ENCODE measurements around the gene SLC47A1. TPM values are rescaled to one million over a fixed set of nuclear protein-coding genes. Genes with fewer than 3 reads are reported as not detected.
"Not testable (repeated sequence)": the region's sequence is repeated elsewhere in the genome, so short reads cannot be mapped to it uniquely, and the experiment has no call there.

SLC47A1 gene
- total and polyA plus RNA-seq, 5 experiments from 2014 or later = 0.29 to 0.69 TPM; not detected in 3

DNA sequence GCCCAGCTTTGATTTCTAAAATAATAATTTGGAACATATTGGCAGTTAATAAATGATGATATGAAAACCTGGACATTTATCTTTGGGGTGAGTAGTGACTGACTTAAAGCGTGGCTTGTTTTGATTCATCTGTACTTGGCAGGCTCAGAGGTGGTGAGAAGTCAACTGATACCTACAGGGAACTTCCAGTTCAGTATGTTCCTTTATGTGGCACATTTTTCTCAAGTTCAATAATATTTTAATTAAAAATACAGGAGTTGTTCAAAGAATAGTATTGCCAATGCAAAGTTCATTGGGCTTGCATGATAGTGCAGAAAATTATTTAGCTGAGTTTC lies 34.3 kb downstream of the SLC47A1 start:
- no peak overlapping the region for H3K4me3 Mint-ChIP-seq
- no peaks in the 10 kb centered on the region for H3K36me3 Mint-ChIP-seq
- ATAC-seq (no peak), DNase-seq (no peak)
- H3K9me3 Mint-ChIP-seq = no peaks in the 10 kb centered on the region
- peaks cover 0 to 7% (median 5%) of the 10 kb centered on the region in 5 donors for H3K27me3 Mint-ChIP-seq
- peaks cover 0 to 8% (median 3%) of the 10 kb centered on the region in 4 donors for H3K4me1 Mint-ChIP-seq
- POLR2A ChIA-PET = no interaction called here
- H3K27ac Mint-ChIP-seq = no peak overlapping the region

GRCh38 chr17:19569785-19570543 lies 36.3 kb downstream of the SLC47A1 start:
- H3K9me3 Mint-ChIP-seq = no peaks in the 10 kb centered on the region
- ATAC-seq = no peak
- peaks cover 1 to 11% (median 6%) of the 10 kb centered on the region in 5 donors for H3K27me3 Mint-ChIP-seq
- peaks cover 0 to 8% (median 3%) of the 10 kb centered on the region in 4 donors for H3K4me1 Mint-ChIP-seq
- DNase-seq = no peak
- peak overlapping the region in 1 of 10 donors; percentile 67 for H3K27ac Mint-ChIP-seq
- POLR2A ChIA-PET = no interaction called here
- H3K4me3 Mint-ChIP-seq = no peak overlapping the region
- no peaks in the 10 kb centered on the region for H3K36me3 Mint-ChIP-seq

GRCh38 chr17:19570544-19571062 lies 36.9 kb downstream of the SLC47A1 start:
- Mint-ChIP-seq H3K27me3 (peaks cover 4 to 18% (median 5%) of the 10 kb centered on the region in 5 donors), H3K27ac (no peak overlapping the region), H3K9me3 (no peaks in the 10 kb centered on the region), H3K4me3 (no peak overlapping the region), H3K4me1 (peaks cover 0 to 8% (median 3%) of the 10 kb centered on the region in 4 donors), H3K36me3 (no peaks in the 10 kb centered on the region)
- POLR2A ChIA-PET = no interaction called here
- ATAC-seq (no peak), DNase-seq (no peak)

- no peak for DNase-seq
- Mint-ChIP-seq H3K9me3 (no peaks in the 10 kb centered on the region), H3K27me3 (peaks cover 9 to 23% (median 12%) of the 10 kb centered on the region in 5 donors), H3K4me1 (peaks cover 0 to 8% (median 3%) of the 10 kb centered on the region in 4 donors), H3K4me3 (no peak overlapping the region), H3K36me3 (no peaks in the 10 kb centered on the region), H3K27ac (no peak overlapping the region)
- POLR2A ChIA-PET = no interaction called here
- no peak for ATAC-seq
Measured at GRCh38 chr17:19573075-19573474, 39.4 kb downstream of the SLC47A1 start.

DNA sequence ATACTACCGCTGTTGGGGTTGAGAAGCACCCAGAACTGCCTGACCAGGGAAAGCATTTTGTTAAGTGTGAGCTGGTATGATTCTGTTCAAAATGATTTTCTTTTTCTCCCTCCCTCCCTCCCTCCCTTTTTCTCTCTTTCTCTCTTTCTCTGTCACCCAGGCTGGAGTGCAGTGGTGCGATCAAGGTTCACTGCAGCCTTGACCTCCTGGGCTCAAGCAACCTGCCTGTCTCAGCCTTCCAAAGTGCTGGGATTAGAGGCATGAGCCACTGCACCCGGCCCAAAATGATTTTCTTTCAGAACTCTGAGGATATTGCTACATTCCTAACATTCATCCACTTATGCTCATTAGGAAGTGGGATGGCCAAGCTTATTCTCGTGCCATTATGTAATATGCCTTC lies 41.3 kb downstream of the SLC47A1 start:
- Mint-ChIP-seq H3K27ac (no peak overlapping the region), H3K4me3 (no peak overlapping the region)

GRCh38 chr17:19578545-19578944 lies 44.9 kb downstream of the SLC47A1 start:
- POLR2A ChIA-PET = no interaction called here
- peaks cover 0 to 2% (median under 1%) of the 10 kb centered on the region in 4 donors for H3K4me1 Mint-ChIP-seq

More for the DNA sequence above, 41.3 kb downstream of the SLC47A1 start:
- POLR2A ChIA-PET = no interaction called here
- Mint-ChIP-seq H3K27me3 (peaks cover 17 to 39% (median 21%) of the 10 kb centered on the region in 5 donors), H3K36me3 (no peaks in the 10 kb centered on the region), H3K4me1 (peaks cover 0 to 6% (median 2%) of the 10 kb centered on the region in 4 donors), H3K9me3 (no peaks in the 10 kb centered on the region)
- ATAC-seq (no peak), DNase-seq (no peak)

GRCh38 chr17:19579192-19579761 lies 45.6 kb downstream of the SLC47A1 start:
- Mint-ChIP-seq H3K27me3 (peaks cover 22 to 64% (median 39%) of the 10 kb centered on the region in 5 donors), H3K27ac (no peak overlapping the region), H3K9me3 (peaks cover 0 to 3% (median 0%) of the 10 kb centered on the region in 9 donors), H3K36me3 (no peaks in the 10 kb centered on the region), H3K4me1 (peaks cover 0 to 2% (median under 1%) of the 10 kb centered on the region in 4 donors), H3K4me3 (peak overlapping the region in 1 of 10 donors; percentile 43)
- DNase-seq (no peak), ATAC-seq (no peak)
- POLR2A ChIA-PET = interaction anchor here (1.0 kb wide), 1 partner anchor 69 kb away, joined by 3 read pairs; the partner anchor contains the start of gene ALDH3A2

More at GRCh38 chr17:19578545-19578944, 44.9 kb downstream of the SLC47A1 start:
- no peak overlapping the region for H3K27ac Mint-ChIP-seq
- H3K36me3 Mint-ChIP-seq = no peaks in the 10 kb centered on the region
- DNase-seq (no peak), ATAC-seq (no peak)
- H3K9me3 Mint-ChIP-seq = peaks cover 0 to 3% (median 0%) of the 10 kb centered on the region in 9 donors
- H3K27me3 Mint-ChIP-seq = peaks cover 22 to 64% (median 36%) of the 10 kb centered on the region in 5 donors
- peak overlapping the region in 1 of 10 donors; percentile 20 for H3K4me3 Mint-ChIP-seq

- peaks cover 0 to 2% (median under 1%) of the 10 kb centered on the region in 4 donors for H3K4me1 Mint-ChIP-seq
- POLR2A ChIA-PET = interaction anchor here (1.0 kb wide), 1 partner anchor 68 kb away, joined by 3 read pairs; the partner anchor contains the start of gene ALDH3A2
- H3K27me3 Mint-ChIP-seq = peaks cover 22 to 61% (median 37%) of the 10 kb centered on the region in 5 donors
- peak overlapping the region in 1 of 10 donors; percentile 67 for H3K27ac Mint-ChIP-seq
- no peak for DNase-seq
- peak overlapping the region; percentile 52 to 83 (median 62) for H3K4me3 Mint-ChIP-seq
- H3K36me3 Mint-ChIP-seq = no peaks in the 10 kb centered on the region
- ATAC-seq = peak; percentile 55 to 56
- H3K9me3 Mint-ChIP-seq = peaks cover 0 to 3% (median 0%) of the 10 kb centered on the region in 9 donors
Measured at GRCh38 chr17:19579867-19580565, 46.4 kb downstream of the SLC47A1 start.

- ATAC-seq, H3K36me3 Mint-ChIP-seq, H3K27ac Mint-ChIP-seq, POLR2A ChIA-PET, H3K4me1 Mint-ChIP-seq, H3K9me3 Mint-ChIP-seq, DNase-seq: not testable (repeated sequence)
- Mint-ChIP-seq H3K4me3 (peak overlapping the region in 7 of 10 donors; percentile 29 to 83 (median 68)), H3K27me3 (peaks cover 22 to 61% (median 37%) of the 10 kb centered on the region in 5 donors)
Measured at GRCh38 chr17:19580566-19580920, 46.9 kb downstream of the SLC47A1 start.

DNA sequence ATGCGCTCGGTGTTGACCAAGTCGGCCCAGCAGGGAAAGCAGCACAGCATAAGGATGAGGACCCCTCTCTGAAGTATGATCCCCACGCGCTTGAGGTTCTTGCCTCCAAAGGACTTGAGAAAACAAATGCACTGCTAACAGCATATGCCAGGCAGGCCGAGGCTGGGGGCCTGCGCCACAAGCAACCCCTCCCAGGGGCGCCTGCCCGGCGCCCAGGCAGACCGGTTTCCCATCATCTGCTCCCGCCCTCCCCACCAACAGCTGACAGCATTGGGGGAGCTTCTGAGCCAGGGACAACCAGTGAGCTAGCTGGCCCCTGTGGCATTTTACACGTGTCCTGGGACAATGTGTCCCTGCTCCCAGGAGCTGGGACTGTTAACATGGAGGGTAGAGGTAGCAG lies 48.5 kb downstream of the SLC47A1 start:
- H3K27ac Mint-ChIP-seq, DNase-seq, POLR2A ChIA-PET, H3K4me1 Mint-ChIP-seq, ATAC-seq, H3K36me3 Mint-ChIP-seq, H3K9me3 Mint-ChIP-seq, H3K4me3 Mint-ChIP-seq: not testable (repeated sequence)
- H3K27me3 Mint-ChIP-seq = peaks cover 22 to 58% (median 33%) of the 10 kb centered on the region in 5 donors

- Mint-ChIP-seq H3K4me3 (no peak overlapping the region), H3K27me3 (peaks cover 11 to 49% (median 27%) of the 10 kb centered on the region in 5 donors), H3K27ac (no peak overlapping the region), H3K4me1 (peaks cover 0 to 2% (median under 1%) of the 10 kb centered on the region in 4 donors), H3K36me3 (no peaks in the 10 kb centered on the region), H3K9me3 (peaks cover 0 to 3% (median 0%) of the 10 kb centered on the region in 9 donors)
- POLR2A ChIA-PET = no interaction called here
- DNase-seq (no peak), ATAC-seq (no peak)
Measured at GRCh38 chr17:19583871-19584270, 50.2 kb downstream of the SLC47A1 start.

DNA sequence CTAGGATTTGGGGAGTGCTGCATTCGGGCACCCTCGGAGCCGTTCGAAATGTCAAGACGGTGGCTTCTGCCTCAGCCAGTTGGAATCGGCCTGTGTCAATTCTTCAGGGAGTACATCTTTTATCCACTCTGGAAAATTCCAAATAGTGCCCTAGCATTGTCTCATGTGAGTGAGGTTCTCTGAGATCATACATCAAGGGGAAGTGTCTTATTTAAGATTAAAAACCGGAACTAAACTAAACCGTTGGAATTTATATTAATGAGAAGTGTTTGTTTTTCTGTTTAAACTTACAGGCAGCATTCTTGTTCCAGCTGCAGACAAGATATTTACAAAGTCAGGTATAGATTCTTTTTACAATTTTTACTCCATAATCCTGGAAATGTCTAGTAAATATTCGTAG lies 56.8 kb downstream of the SLC47A1 start:
- Mint-ChIP-seq H3K9me3 (no peaks in the 10 kb centered on the region), H3K27ac (peak overlapping the region in 1 of 10 donors; percentile 34), H3K27me3 (peaks cover 2 to 20% (median 6%) of the 10 kb centered on the region in 5 donors), H3K4me1 (no peaks in the 10 kb centered on the region), H3K4me3 (no peak overlapping the region), H3K36me3 (no peaks in the 10 kb centered on the region)
- DNase-seq = no peak
- POLR2A ChIA-PET = no interaction called here
- ATAC-seq = no peak

All from naive thymus-derived CD8-positive, alpha-beta T cell (primary cell).